ENCODE measurements around the gene ANKRD18A. TPM values are rescaled to one million over a fixed set of nuclear protein-coding genes. Genes with fewer than 3 reads are reported as not detected.

The ANKRD18A gene
- total RNA-seq, 3 donors from 2014 or later = 5.9 to 19.2 (median 15.9) TPM

GRCh38 chr9:38644601-38645000, 24.2 kb upstream of the ANKRD18A start:
- no peak for DNase-seq
- TF ChIP-seq, protein P1, sequence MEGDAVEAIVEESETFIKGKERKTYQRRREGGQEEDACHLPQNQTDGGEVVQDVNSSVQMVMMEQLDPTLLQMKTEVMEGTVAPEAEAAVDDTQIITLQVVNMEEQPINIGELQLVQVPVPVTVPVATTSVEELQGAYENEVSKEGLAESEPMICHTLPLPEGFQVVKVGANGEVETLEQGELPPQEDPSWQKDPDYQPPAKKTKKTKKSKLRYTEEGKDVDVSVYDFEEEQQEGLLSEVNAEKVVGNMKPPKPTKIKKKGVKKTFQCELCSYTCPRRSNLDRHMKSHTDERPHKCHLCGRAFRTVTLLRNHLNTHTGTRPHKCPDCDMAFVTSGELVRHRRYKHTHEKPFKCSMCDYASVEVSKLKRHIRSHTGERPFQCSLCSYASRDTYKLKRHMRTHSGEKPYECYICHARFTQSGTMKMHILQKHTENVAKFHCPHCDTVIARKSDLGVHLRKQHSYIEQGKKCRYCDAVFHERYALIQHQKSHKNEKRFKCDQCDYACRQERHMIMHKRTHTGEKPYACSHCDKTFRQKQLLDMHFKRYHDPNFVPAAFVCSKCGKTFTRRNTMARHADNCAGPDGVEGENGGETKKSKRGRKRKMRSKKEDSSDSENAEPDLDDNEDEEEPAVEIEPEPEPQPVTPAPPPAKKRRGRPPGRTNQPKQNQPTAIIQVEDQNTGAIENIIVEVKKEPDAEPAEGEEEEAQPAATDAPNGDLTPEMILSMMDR (IDR thresholded peaks at IDR 0.05) = no peak
- intact Hi-C loops (cut with DNase I, micrococcal nuclease) = no loop called here
- H3K9me3 ChIP-seq = no peaks in the 10 kb centered on the region
- H3K4me1 ChIP-seq (ENCODE audit: low read depth) = no peaks in the 10 kb centered on the region
- ATAC-seq = no peak
- H3K4me3 ChIP-seq = no peak overlapping the region
- H3K36me3 ChIP-seq (ENCODE audit: low read depth) = no peaks in the 10 kb centered on the region

GRCh38 chr9:38643815-38644173, 23.4 kb upstream of the ANKRD18A start:
- Histone ChIP-seq H3K4me3 (no peak overlapping the region), H3K9me3 (no peaks in the 10 kb centered on the region), H3K4me1 (ENCODE audit: low read depth) (no peaks in the 10 kb centered on the region), H3K36me3 (ENCODE audit: low read depth) (no peaks in the 10 kb centered on the region)
- no peak for ATAC-seq
- no peak for DNase-seq
- TF ChIP-seq, protein P1 (IDR thresholded peaks at IDR 0.05) = no peak
- intact Hi-C loops (cut with DNase I, micrococcal nuclease) = no loop called here

- intact Hi-C loops (cut with DNase I, micrococcal nuclease) = no loop called here
- peak; percentile 36 for ATAC-seq
- H3K36me3 ChIP-seq (ENCODE audit: low read depth) = no peaks in the 10 kb centered on the region
- no peak for DNase-seq
- H3K4me1 ChIP-seq (ENCODE audit: low read depth) = no peaks in the 10 kb centered on the region
- H3K9me3 ChIP-seq = no peaks in the 10 kb centered on the region
- TF ChIP-seq, protein P1 (IDR thresholded peaks at IDR 0.05) = no peak
- no peak overlapping the region for H3K4me3 ChIP-seq
Measured at GRCh38 chr9:38642951-38643814, 22.8 kb upstream of the ANKRD18A start.

DNA sequence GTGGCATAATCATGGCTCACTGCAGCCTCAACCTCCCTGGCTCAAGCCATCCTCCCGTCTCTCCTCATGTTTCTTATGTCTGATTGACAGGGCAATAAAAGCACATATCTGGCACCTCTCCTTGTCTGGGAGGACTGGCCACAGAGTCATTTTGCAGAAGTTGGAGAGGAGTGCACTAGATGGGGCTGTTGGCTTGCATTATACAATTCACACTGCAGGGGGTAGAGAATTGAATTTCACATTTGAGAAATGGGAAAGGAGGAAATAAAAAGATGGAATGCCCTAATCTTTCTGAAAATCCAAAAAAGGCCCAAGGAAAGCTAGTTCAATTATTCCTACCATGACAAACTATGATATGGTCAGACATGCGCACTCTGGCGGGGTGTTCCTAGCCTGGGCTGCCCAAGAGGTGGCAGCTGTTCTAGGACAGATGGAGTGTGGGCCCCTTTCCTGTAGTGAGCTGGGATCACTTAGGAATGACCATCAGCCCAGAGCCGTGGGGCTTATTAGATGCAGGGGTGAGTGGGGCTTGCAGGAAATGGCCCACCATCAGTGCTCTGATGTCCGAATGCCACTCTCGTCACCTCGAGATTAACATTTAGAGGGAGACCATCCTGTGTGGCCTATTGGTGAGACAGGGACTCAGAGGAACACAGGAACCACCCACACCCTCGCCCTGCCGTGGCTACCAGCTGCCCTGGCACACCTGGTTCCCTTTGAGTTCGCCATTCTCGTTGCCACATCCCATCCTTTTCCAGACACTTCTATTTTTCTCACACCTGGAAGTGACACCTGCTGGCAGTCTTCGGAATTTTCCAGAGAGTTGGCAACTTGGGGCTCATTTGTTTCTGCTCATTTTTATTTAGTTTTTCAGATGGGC, 21.8 kb upstream of the ANKRD18A start:
- H3K4me1 ChIP-seq (ENCODE audit: low read depth) = no peaks in the 10 kb centered on the region
- H3K36me3 ChIP-seq (ENCODE audit: low read depth) = no peaks in the 10 kb centered on the region
- TF ChIP-seq, protein P1 (IDR thresholded peaks at IDR 0.05) = peak; percentile 32
- ATAC-seq = peak; percentile 84
- intact Hi-C loops (cut with DNase I, micrococcal nuclease) = no loop called here
- H3K9me3 ChIP-seq = no peaks in the 10 kb centered on the region
- peak in 1 of 3 donors; percentile 68 for DNase-seq
- H3K4me3 ChIP-seq = no peak overlapping the region

- intact Hi-C loops (cut with DNase I, micrococcal nuclease) = no loop called here
- TF ChIP-seq, protein P1 (IDR thresholded peaks at IDR 0.05) = no peak
Measured at GRCh38 chr9:38641142-38641541, 20.7 kb upstream of the ANKRD18A start.

More at GRCh38 chr9:38641142-38641541, 20.7 kb upstream of the ANKRD18A start:
- no peaks in the 10 kb centered on the region for H3K9me3 ChIP-seq
- no peak overlapping the region for H3K4me3 ChIP-seq
- H3K4me1 ChIP-seq (ENCODE audit: low read depth) = no peaks in the 10 kb centered on the region
- no peak for DNase-seq
- ATAC-seq = no peak
- H3K36me3 ChIP-seq (ENCODE audit: low read depth) = no peaks in the 10 kb centered on the region

Data from mucosa of descending colon (tissue), 3 donors.